ENCODE data around the gene TAF3.

TAF3 gene

GRCh38 chr10:8048281-8049008, 230.1 kb downstream of the TAF3 start:
- no peak for DNase-seq (ENCODE audit: low spot score)

DNA sequence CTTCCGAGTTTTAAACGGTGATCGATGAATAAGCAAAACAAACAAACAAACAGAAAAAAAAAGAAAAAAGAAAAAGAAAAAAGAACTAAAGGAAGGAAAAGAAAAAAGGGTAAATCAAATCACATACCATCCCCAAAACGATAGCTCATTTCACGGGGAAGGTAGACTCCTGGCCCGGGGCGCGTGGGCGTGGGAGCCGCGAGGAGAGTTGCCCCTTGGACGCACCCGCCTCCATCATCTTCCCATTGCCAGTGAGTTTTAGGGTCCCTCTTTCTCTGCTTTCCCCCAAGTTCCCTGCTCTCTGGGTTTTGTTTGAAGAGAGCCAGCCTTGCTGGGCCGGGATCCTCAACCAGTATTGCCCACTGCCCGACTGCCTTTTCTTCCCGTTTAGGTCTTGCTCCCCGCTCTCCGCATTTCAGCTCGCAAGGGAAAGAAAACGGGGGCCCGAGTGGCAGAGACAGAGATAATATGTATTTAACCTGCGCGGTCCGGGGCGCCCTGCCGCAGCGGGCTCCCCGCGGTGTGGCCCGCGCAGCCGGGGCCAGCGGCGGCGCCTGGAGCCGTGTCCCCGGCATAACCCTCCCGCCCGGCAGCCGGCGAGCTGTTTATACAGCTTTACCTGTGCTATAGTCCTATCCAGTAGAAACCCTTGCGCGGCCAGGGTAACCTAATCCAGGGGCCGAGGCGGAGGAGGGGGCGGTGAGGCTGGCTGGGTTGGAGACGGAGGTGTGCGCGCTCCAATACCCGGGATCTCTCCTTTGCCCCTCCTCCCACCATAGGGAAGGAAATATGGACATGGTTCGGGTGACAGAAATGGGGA, 230.9 kb downstream of the TAF3 start:
- DNase-seq (ENCODE audit: low spot score), result no peak

GRCh38 chr10:8049865-8050555, 231.7 kb downstream of the TAF3 start:
- DNase-seq (ENCODE audit: low spot score), result no peak

- DNase-seq (ENCODE audit: low spot score), result no peak
These were observed 232.3 kb downstream of the TAF3 start for GRCh38 chr10:8050556-8051108.

GRCh38 chr10:8051109-8051821, 233.0 kb downstream of the TAF3 start:
- no peak for DNase-seq (ENCODE audit: low spot score)

DNA sequence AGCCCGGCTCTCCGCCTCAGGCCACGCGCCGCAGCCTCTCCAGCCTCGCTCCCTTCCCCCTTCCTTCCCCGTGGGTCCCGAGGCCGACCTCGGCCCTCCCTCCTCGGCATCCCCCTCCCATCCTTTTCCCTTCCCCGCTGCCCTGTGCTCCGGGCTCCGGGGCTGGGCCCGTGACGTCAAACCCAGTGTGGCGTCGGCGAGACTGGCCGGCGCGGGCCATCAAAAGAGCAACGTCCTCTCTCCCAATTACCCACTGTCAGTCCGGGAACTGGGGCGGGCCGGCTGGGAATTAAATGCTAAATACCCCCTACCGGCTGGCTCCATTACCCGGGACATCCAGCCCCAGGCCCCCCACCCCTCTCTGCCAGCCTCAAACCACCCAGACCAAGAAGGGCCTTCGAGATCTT, 233.5 kb downstream of the TAF3 start:
- DNase-seq (ENCODE audit: low spot score), result no peak

GRCh38 chr10:8052341-8052955, 234.1 kb downstream of the TAF3 start:
- no peak for DNase-seq (ENCODE audit: low spot score)

- DNase-seq (ENCODE audit: low spot score), result no peak
These were observed 234.7 kb downstream of the TAF3 start for GRCh38 chr10:8052956-8053445.

- peak; percentile 59 for DNase-seq (ENCODE audit: low spot score)
These were observed 235.3 kb downstream of the TAF3 start for GRCh38 chr10:8053446-8054243.

DNA sequence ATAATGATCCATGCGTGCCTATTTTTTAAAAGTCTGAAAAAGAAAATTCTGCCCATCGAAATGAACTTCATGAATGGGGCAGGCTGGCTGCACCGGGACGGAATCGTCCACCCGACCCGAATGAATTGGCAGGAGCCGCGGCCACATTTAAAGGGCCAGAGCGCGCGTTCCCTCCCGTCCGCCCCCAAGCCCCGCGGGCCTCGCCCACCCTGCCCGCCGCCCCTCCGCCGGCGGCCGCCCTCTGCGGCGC, 235.9 kb downstream of the TAF3 start:
- DNase-seq (ENCODE audit: low spot score), result no peak

- no peak for DNase-seq (ENCODE audit: low spot score)
These were observed 236.4 kb downstream of the TAF3 start, which contains the start of gene GATA3 for GRCh38 chr10:8054494-8055407. TSS of gene GATA3 (plus strand) at chr10:8054688. CDS start at chr10:8055656, 968 bp downstream.

DNA sequence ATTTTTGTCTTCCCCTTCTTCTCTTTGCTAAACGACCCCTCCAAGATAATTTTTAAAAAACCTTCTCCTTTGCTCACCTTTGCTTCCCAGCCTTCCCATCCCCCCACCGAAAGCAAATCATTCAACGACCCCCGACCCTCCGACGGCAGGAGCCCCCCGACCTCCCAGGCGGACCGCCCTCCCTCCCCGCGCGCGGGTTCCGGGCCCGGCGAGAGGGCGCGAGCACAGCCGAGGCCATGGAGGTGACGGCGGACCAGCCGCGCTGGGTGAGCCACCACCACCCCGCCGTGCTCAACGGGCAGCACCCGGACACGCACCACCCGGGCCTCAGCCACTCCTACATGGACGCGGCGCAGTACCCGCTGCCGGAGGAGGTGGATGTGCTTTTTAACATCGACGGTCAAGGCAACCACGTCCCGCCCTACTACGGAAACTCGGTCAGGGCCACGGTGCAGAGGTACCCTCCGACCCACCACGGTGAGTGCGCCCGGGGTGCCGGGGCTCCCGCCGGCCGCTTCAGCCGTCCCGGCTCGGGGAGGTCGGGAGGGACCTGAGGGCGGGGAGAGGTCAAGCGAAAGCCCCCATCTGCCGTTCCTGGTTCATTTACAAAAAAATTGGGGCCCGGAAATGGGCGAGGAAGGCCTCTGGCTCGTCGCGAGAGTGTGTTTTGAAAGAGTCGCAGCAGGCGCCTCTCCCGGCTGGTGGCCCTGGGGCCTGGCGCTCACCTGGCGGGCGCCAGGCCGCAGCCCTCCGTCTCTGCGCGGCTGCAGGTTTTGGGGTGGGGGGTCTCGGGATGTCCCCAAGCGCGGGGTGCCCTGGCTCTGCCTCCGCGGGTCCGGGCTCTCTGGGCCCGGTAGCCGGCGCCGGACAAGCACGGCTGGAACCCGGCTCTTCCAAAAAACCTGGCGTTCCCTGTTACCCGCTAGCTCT, 237.4 kb downstream of the TAF3 start:
- DNase-seq (ENCODE audit: low spot score), result no peak

- DNase-seq (ENCODE audit: low spot score), result no peak
These were observed 238.1 kb downstream of the TAF3 start for GRCh38 chr10:8056378-8056777.

GRCh38 chr10:8056871-8057331, 238.6 kb downstream of the TAF3 start:
- DNase-seq (ENCODE audit: low spot score), result no peak

DNA sequence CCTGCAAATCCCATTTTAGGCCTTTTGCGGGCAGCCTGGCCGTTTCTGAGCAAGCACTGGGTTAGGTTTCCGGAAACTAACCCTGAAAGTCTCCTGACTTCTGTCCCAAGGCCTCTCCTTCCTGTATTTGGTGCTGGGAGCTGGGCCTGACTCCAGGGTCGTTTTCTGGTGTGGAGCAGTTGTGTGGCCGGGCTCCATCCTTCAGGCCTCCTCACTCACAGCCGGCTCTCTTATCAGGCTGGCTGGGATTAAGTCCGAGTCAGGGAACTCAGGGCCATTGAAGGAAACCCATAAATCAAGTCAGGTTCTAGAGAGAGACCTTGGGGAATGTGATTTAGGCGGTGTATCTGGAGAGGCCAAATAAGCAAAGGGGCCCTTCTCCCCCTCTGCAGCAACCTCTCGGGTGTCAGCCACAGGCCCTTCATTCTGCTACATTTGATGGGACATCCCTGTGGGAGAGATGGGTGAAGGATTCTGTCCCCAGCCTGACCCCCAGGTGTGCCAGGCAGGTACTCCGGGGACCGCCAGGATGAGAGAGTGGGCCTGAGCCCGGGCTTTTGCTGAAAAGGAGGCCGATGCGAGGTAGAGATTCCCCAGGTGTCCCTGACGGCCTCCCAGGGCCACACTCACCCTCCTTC, 239.4 kb downstream of the TAF3 start:
- no peak for DNase-seq (ENCODE audit: low spot score)

- no peak for DNase-seq (ENCODE audit: low spot score)
These were observed 240.2 kb downstream of the TAF3 start for GRCh38 chr10:8058274-8059111.
